Gastrocnemius medialis (tissue), 4 donors: Measurements from ENCODE around the gene IL7R. TPM values are rescaled to one million over a fixed set of nuclear protein-coding genes. Genes with fewer than 3 reads are reported as not detected.
"Not testable (repeated sequence)": the region's sequence is repeated elsewhere in the genome, so short reads cannot be mapped to it uniquely, and the experiment has no call there.

Experiments
- ATAC-seq, 2 donors: fragments of 150-250 bp; one replicate each; pipeline ENCODE4 v1.9.1; 2016
- DNase-seq, 2 donors: peaks; one replicate each; pipeline ENCODE4 v3.0.0-alpha.2; 2019
- H3K27ac ChIP-seq, 4 donors: fragments of 200-600 bp; sonication (generic); 1 replicate in 1 of 4; 2 replicates in 3 of 4; pipeline ENCODE4 v1.5.1; 2016 to 2018; ENCODE audit warnings: mild to moderate bottlenecking in 2 of 4, moderate library complexity in 1 of 4
- H3K27me3 ChIP-seq, 3 donors: fragments of 200-600 bp; sonication (generic) in 2 of 3; 1 replicate in 1 of 3; 2 replicates in 2 of 3; pipeline versions ENCODE4 v1.5.1 to v1.6.0; 2016 to 2019; ENCODE audit warnings: mild to moderate bottlenecking in 1 of 3, moderate library complexity in 1 of 3
- H3K36me3 ChIP-seq, 2 donors: fragments of 200-600 bp; sonication (generic) in 1 of 2; one replicate each; pipeline ENCODE4 v1.5.1; 2017 to 2018
- H3K4me1 ChIP-seq, 2 donors: fragments of 200-600 bp; sonication (generic) in 1 of 2; one replicate each; pipeline ENCODE4 v1.5.1; 2016 to 2017; ENCODE audit warnings: mild to moderate bottlenecking in 2 of 2
- H3K4me3 ChIP-seq, 4 donors: fragments of 200-600 bp; sonication (generic) in 3 of 4; 1 replicate in 1 of 4; 2 replicates in 3 of 4; pipeline ENCODE4 v1.5.1; 2016 to 2019; ENCODE audit warnings: mild to moderate bottlenecking in 2 of 4
- H3K9me3 ChIP-seq, 3 donors: fragments of 200-600 bp; sonication (generic) in 2 of 3; 1 replicate in 1 of 3; 2 replicates in 2 of 3; pipeline ENCODE4 v1.5.1; 2016 to 2019
- POLR2A ChIP-seq, 2 donors: fragments of 450-650 bp; IDR thresholded peaks; one replicate each; pipeline ENCODE4 v1.6.1; 2017; ENCODE audit warnings: antibody characterized with exemption in 2 of 2, mild to moderate bottlenecking in 2 of 2, moderate library complexity in 2 of 2
- in situ Hi-C, 4 donors: fragments of 200-750 bp; cut with MboI; loops; one replicate each; pipeline versions ENCODE4 v1.15.0 to v1.8.0; 2017; ENCODE audit warnings: low sequenced_read_pairs in 4 of 4
- intact Hi-C: fragments of 100-400 bp; cut with DNase I; formaldehyde crosslinking; loops from one replicate; pipeline ENCODE4 v1.15.1; 2023; ENCODE audit warnings: low total_unique reads
- total RNA-seq, 4 donors: library from RNA; depleted of rRNA; stranded (reverse); fragments of >200 nt; gene quantifications; one replicate each; pipeline versions ENCODE4 v1.1.0 to v1.2.3, GENCODE V29; 2016
- TF ChIP-seq, protein P1 (sequence below), 5 experiments: fragments of 450-650 bp in 3 of 5; fragments of 200-600 bp in 2 of 5; sonication (generic) in 2 of 5; IDR thresholded peaks in 4 of 5; conservative IDR thresholded peaks in 1 of 5; 1 replicate in 4 of 5; 2 replicates in 1 of 5; pipeline ENCODE4 v1.5.1; 2016 to 2019; ENCODE audit warnings: antibody characterized with exemption in 5 of 5, mild to moderate bottlenecking in 3 of 5, moderate library complexity in 3 of 5

Gene IL7R
- total RNA-seq, 4 donors from 2014 or later: 0.29 to 1.0 (median 0.72) TPM

DNA sequence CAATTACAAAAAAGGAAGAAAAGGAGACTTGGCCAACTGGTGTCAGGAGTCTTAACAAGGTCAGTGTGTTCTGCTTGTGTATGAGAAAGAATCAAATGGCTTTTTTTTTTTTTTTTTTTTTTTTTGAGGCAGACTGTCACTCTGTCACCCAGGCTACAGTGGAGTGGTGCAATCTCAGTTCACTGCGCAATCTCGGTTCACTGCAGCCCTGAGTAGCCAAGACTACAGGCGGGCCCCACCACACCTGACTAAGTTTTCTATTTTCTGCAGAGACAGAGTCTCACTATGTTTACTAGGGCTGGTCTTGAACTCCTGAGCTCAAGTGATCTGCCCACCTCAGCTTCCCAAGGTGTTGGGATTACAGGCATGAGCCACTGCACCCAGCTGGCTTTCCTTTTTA, 3.1 kb upstream of the IL7R start:
- H3K9me3 ChIP-seq: no peaks in the 10 kb centered on the region
- H3K4me3 ChIP-seq: no peak overlapping the region
- intact Hi-C loops: loop anchor here (5.0 kb wide), 1 partner anchor 66 kb away; no protein-coding TSS in a partner anchor
- H3K27ac ChIP-seq: peak overlapping the region in 3 of 4 donors; percentile 27 to 61 (median 48)
- DNase-seq (no peak), ATAC-seq (peak in 1 of 2 donors; percentile 26)
- TF ChIP-seq, protein P1, sequence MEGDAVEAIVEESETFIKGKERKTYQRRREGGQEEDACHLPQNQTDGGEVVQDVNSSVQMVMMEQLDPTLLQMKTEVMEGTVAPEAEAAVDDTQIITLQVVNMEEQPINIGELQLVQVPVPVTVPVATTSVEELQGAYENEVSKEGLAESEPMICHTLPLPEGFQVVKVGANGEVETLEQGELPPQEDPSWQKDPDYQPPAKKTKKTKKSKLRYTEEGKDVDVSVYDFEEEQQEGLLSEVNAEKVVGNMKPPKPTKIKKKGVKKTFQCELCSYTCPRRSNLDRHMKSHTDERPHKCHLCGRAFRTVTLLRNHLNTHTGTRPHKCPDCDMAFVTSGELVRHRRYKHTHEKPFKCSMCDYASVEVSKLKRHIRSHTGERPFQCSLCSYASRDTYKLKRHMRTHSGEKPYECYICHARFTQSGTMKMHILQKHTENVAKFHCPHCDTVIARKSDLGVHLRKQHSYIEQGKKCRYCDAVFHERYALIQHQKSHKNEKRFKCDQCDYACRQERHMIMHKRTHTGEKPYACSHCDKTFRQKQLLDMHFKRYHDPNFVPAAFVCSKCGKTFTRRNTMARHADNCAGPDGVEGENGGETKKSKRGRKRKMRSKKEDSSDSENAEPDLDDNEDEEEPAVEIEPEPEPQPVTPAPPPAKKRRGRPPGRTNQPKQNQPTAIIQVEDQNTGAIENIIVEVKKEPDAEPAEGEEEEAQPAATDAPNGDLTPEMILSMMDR (IDR thresholded peaks at IDR 0.05 in 4 of 5, conservative IDR thresholded peaks at IDR 0.05 in 1 of 5): no peak
- TF ChIP-seq POLR2A (IDR thresholded peaks at IDR 0.05): no peak
- H3K27me3 ChIP-seq: peaks cover 0 to 3% (median 0%) of the 10 kb centered on the region in 3 donors
- H3K36me3 ChIP-seq: no peaks in the 10 kb centered on the region
- peaks cover 0 to 10% of the 10 kb centered on the region in 2 donors for H3K4me1 ChIP-seq
- in situ Hi-C loops: no loop called here

DNA sequence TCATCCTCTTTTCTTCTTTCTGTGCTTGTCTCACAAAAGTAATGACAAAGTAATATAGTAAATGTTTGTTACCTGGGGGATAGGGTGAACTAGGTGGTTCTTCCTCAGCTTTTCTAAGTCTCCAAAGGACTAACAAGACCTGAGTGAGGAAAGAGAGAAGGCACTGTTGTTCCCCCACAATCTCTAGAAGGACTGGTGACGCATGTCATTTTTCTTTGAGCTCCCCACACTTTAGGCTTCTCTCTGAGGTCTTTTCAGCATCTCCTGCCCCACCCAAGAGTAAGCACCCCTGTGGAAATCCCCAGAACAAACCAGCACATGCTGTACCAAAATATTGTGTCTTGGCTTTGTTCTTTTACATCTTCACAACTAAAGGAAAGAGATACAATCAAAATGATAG, 2.4 kb upstream of the IL7R start:
- H3K27ac ChIP-seq: peak overlapping the region; percentile 2 to 61 (median 38)
- in situ Hi-C loops (no loop called here), intact Hi-C loops (loop anchor here (5.0 kb wide), 1 partner anchor 67 kb away; no protein-coding TSS in a partner anchor)
- H3K4me3 ChIP-seq: no peak overlapping the region
- TF ChIP-seq POLR2A (IDR thresholded peaks at IDR 0.05): no peak
- TF ChIP-seq, protein P1 (IDR thresholded peaks at IDR 0.05 in 4 of 5, conservative IDR thresholded peaks at IDR 0.05 in 1 of 5): no peak
- H3K36me3 ChIP-seq: no peaks in the 10 kb centered on the region
- no peaks in the 10 kb centered on the region for H3K9me3 ChIP-seq
- peak; percentile 47 to 62 for ATAC-seq
- peak in 1 of 2 donors; percentile 18 for DNase-seq
- peaks cover 0 to 3% (median 0%) of the 10 kb centered on the region in 3 donors for H3K27me3 ChIP-seq
- peaks cover 0 to 10% of the 10 kb centered on the region in 2 donors for H3K4me1 ChIP-seq

DNA sequence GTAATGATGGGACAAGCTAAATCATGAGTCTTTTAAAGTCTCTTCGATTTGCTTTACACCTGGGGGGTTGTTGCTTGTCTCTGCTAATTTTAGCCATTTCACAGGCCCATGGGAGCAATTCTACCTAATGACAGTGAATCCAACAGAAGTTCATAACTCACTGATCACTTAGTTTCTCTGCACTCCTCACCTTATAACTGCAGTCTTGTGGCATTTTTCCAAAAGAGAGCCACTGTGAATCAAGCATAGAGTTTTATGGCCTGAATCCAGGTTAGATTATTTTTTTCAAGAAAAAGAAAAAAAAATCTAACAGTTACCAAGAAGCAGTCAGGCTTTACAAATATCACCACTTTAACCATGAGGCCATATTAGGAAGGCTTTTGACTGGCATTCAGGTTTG, 1.5 kb upstream of the IL7R start:
- no peak for DNase-seq
- Histone ChIP-seq H3K27ac (peak overlapping the region in 1 of 4 donors; percentile 24), H3K4me3 (no peak overlapping the region), H3K36me3 (no peaks in the 10 kb centered on the region), H3K27me3 (peaks cover 0 to 3% (median 0%) of the 10 kb centered on the region in 3 donors), H3K4me1 (peaks cover 0 to 10% of the 10 kb centered on the region in 2 donors), H3K9me3 (no peaks in the 10 kb centered on the region)
- in situ Hi-C loops (no loop called here), intact Hi-C loops (no loop called here)
- TF ChIP-seq POLR2A (IDR thresholded peaks at IDR 0.05): no peak
- TF ChIP-seq, protein P1 (IDR thresholded peaks at IDR 0.05 in 4 of 5, conservative IDR thresholded peaks at IDR 0.05 in 1 of 5): no peak
- ATAC-seq: no peak

DNA sequence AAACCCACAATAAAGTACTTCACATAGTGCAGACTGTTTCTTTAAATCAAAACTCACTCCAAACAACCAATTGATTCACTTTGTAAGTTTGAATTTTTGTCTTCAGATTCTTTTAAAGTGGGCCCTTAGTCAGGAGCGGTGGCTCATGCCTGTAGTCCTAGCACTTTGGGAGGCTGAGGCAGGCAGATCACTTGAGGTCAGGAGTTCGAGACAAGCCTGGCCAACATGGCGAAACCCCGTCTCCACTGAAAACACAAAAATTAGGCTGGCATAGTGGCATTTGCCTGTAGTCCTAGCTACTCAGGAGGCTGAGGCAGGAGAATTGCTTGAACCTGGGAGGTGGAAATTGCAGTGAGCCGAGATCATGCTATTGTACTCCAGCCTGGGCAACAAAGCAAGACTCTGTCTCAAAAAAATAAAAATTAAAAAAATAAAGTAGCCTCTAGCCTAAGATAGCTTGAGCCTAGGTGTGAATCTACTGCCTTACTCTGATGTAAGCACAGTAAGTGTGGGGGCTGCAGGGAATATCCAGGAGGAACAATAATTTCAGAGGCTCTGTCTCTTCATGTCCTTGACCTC, 416 bp upstream of the IL7R start:
- ATAC-seq, H3K4me3 ChIP-seq, in situ Hi-C loops, H3K36me3 ChIP-seq, intact Hi-C loops, H3K9me3 ChIP-seq, H3K27ac ChIP-seq, H3K4me1 ChIP-seq, H3K27me3 ChIP-seq, DNase-seq: not testable (repeated sequence)

DNA sequence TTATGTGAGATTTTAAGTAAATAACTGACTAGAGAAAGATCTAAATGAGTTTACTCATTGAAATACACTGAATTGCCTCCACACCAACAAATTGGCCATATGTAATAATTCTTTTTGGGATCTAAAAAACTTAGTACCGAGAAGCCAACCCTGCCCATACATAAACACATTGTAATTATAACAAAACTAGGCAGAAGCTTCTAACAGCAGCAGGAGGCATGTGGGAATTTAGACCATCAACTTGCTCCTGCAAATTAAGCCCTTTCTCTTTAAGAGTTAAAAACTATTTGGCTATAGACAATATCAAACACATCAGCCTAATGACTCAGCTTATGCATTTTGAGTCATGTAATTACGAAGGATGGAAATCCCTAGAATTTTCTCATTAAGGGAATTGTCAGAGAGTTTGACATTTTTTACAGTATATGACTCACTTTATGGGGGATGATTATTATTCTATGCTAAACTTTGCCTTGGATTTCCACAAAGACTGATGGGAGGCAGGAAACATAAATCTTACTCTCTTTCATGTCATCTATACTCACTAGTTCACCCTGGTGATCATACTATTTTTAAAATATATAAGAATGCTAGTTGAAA, 1.0 kb downstream of the IL7R start:
- TF ChIP-seq, protein P1 (IDR thresholded peaks at IDR 0.05 in 4 of 5, conservative IDR thresholded peaks at IDR 0.05 in 1 of 5): no peak
- TF ChIP-seq POLR2A (IDR thresholded peaks at IDR 0.05): no peak
- no peak overlapping the region for H3K27ac ChIP-seq
- H3K4me3 ChIP-seq: no peak overlapping the region
- intact Hi-C loops (no loop called here), in situ Hi-C loops (no loop called here)
- no peaks in the 10 kb centered on the region for H3K9me3 ChIP-seq
- no peaks in the 10 kb centered on the region for H3K36me3 ChIP-seq
- no peaks in the 10 kb centered on the region for H3K27me3 ChIP-seq
- DNase-seq (no peak), ATAC-seq (no peak)
- no peaks in the 10 kb centered on the region for H3K4me1 ChIP-seq
